CD4-positive, alpha-beta memory T cell (primary cell): ENCODE results near the gene RAB14. TPM values are rescaled to one million over a fixed set of nuclear protein-coding genes. Genes with fewer than 3 reads are reported as not detected.
A peak's percentile ranks its signal among the peaks of the same experiment; 100 is the strongest.

ENCODE experiments used
- CTCF ChIA-PET: fragments of 350-600 bp; sonication (Branson Sonifier 250); formaldehyde crosslinking; loops from one replicate; lab custom pipeline; 2021; ENCODE audit warnings: inconsistent platforms; ENCODE audit not compliant: partially characterized antibody; lab: Charles Lee
- POLR2A ChIA-PET: fragments of 350-600 bp; sonication (Branson Sonifier 250); formaldehyde crosslinking; loops from one replicate; lab custom pipeline; 2021; ENCODE audit not compliant: partially characterized antibody; lab: Charles Lee
- DNase-seq, 5 donors: peaks; one replicate each; pipeline versions ENCODE4 v3.0.0 to v3.0.0-alpha.2; 2020 to 2022; ENCODE audit warnings: mixed read lengths in 1 of 5
- H3K27ac ChIP-seq: one replicate; pipeline ENCODE4 v1.7.0; 2013; ENCODE audit warnings: low read depth, low read length
- H3K27me3 ChIP-seq: 2 replicates; pipeline ENCODE4 v1.7.0; 2013; ENCODE audit warnings: mild to moderate bottlenecking, low read length, moderate library complexity; ENCODE audit not compliant: insufficient read depth
- H3K36me3 ChIP-seq: 2 replicates; pipeline ENCODE4 v1.7.0; 2013; ENCODE audit warnings: mild to moderate bottlenecking, low read length, moderate library complexity; ENCODE audit not compliant: insufficient read depth
- H3K4me1 ChIP-seq: 2 replicates; pipeline ENCODE4 v1.7.0; 2013; ENCODE audit warnings: mild to moderate bottlenecking, low read length, moderate library complexity; ENCODE audit not compliant: insufficient read depth
- H3K4me3 ChIP-seq, 2 donors: one replicate each; pipeline ENCODE4 v1.7.0; 2013; ENCODE audit warnings: low read length in 2 of 2, mild to moderate bottlenecking in 1 of 2
- H3K9me3 ChIP-seq, 2 donors: one replicate each; pipeline ENCODE4 v1.7.0; 2013; ENCODE audit warnings: low read length in 2 of 2, control low read depth in 1 of 2; ENCODE audit not compliant: control insufficient read depth in 1 of 2
- H3K27ac Mint-ChIP-seq, 7 donors: one replicate each; pipeline ENCODE4 v1.8.0; 2020 to 2021; ENCODE audit warnings: mixed read lengths in 7 of 7, mild to moderate bottlenecking in 6 of 7, inconsistent platforms in 3 of 7, moderate library complexity in 3 of 7
- H3K27me3 Mint-ChIP-seq, 2 donors: one replicate each; pipeline ENCODE4 v1.8.0; 2020 to 2021; ENCODE audit warnings: mixed read lengths in 2 of 2
- H3K36me3 Mint-ChIP-seq, 2 donors: one replicate each; pipeline ENCODE4 v1.8.0; 2020 to 2021; ENCODE audit warnings: mixed read lengths in 2 of 2, inconsistent platforms in 1 of 2, mild to moderate bottlenecking in 1 of 2
- H3K4me1 Mint-ChIP-seq, 4 donors: one replicate each; pipeline ENCODE4 v1.8.0; 2020 to 2021; ENCODE audit warnings: mixed read lengths in 4 of 4, mild to moderate bottlenecking in 1 of 4
- H3K4me3 Mint-ChIP-seq, 8 donors: one replicate each; pipeline ENCODE4 v1.8.0; 2020 to 2021; ENCODE audit warnings: mixed read lengths in 8 of 8, mild to moderate bottlenecking in 7 of 8, moderate library complexity in 6 of 8, inconsistent platforms in 3 of 8
- H3K9me3 Mint-ChIP-seq, 8 donors: one replicate each; pipeline ENCODE4 v1.8.0; 2020 to 2021; ENCODE audit warnings: mixed read lengths in 8 of 8, mild to moderate bottlenecking in 5 of 8, inconsistent platforms in 3 of 8, moderate library complexity in 1 of 8
- intact Hi-C: fragments of 100-400 bp; cut with micrococcal nuclease; formaldehyde crosslinking; loops from one replicate; pipeline ENCODE4 v1.15.1; 2023
- polyA plus RNA-seq, 2 donors: library from polyadenylated mRNA; unstranded; fragments of 300-500 nt; fragmentation: Illumina TruSeq; gene quantifications; one replicate each; pipeline ENCODE4 v1.2.3, GENCODE V29; 2021
- total RNA-seq, 2 experiments: library from RNA; stranded (reverse); gene quantifications; one replicate each; pipeline ENCODE4 v1.2.3, GENCODE V29; 2021

The RAB14 gene
- total and polyA plus RNA-seq, 4 experiments from 2014 or later: 34.8 to 68.1 (median 59.8) TPM

DNA sequence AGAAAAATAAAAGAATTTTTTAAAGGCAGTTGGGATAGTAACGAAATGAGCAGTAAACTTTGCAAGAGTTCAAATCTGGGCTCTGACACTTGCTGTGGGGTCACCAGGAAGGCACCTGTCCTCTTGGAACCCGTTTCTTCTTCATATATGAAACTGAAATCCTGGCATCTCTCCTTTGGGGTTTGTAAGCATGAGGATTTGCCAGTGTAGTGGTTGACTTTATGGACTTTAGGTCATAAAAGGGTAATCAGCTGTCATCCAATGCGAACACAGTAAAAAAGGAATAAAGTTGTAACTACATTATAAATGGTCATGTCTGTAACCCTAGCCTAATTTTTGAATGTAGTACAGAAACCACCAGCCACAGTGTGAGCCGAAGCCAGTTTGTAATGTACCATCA is 1.3 kb downstream of the RAB14 start:
- H3K27ac Mint-ChIP-seq: peak overlapping the region; percentile 23 to 95 (median 91)
- Histone ChIP-seq H3K4me3 (peak overlapping the region; percentile 64 to 70), H3K27me3 (no peaks in the 10 kb centered on the region), H3K9me3 (no peaks in the 10 kb centered on the region), H3K27ac (peak overlapping the region; percentile 87), H3K4me1 (peaks cover 53% of the 10 kb centered on the region), H3K36me3 (no peaks in the 10 kb centered on the region)
- ChIA-PET CTCF (interaction anchor here (1.2 to 4.6 kb wide), 2 partner anchors 12 to 31 kb away, joined by 4 to 32 read pairs; no protein-coding TSS in a partner anchor), POLR2A (interaction anchor here (1.0 to 3.7 kb wide), 10 partner anchors 12 to 354 kb away, joined by 3 to 35 read pairs (median 10); no protein-coding TSS in a partner anchor)
- DNase-seq: no peak
- H3K4me1 Mint-ChIP-seq: peaks cover 46 to 75% (median 53%) of the 10 kb centered on the region in 4 donors
- intact Hi-C loops: loop anchor here (2.0 to 10.0 kb wide), 5 partner anchors 14 to 1707 kb away; partner anchors contain the start of genes CNTRL and RC3H2
- peaks cover 0 to 16% of the 10 kb centered on the region in 2 donors for H3K36me3 Mint-ChIP-seq
- H3K9me3 Mint-ChIP-seq: peaks cover 0 to 5% (median 0%) of the 10 kb centered on the region in 8 donors
- H3K27me3 Mint-ChIP-seq: no peaks in the 10 kb centered on the region
- H3K4me3 Mint-ChIP-seq: peak overlapping the region; percentile 78 to 95 (median 92)

DNA sequence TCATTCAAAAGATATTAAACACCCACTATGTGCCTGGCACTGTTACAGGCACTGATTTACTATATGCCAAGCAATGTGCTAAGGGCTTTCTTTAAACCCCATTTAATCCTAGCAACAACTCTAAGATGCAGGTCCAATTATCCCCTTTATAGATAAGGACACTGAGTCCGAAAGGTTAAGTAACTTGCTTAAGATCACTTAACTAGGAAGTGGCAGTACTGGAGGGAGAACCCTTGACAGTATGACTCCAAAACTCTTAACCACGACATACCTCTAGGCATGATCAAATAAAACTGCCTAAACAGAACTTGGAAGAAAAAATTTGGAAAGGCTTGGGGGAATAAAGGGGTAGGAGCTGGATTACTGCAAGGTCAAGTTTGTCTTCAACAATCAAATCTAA is 1.7 kb downstream of the RAB14 start:
- DNase-seq: no peak
- intact Hi-C loops: loop anchor here (2.0 to 10.0 kb wide), 5 partner anchors 13 to 1707 kb away; partner anchors contain the start of genes CNTRL and RC3H2
- H3K9me3 Mint-ChIP-seq: peaks cover 0 to 5% (median 0%) of the 10 kb centered on the region in 8 donors
- H3K4me1 Mint-ChIP-seq: peaks cover 50 to 79% (median 57%) of the 10 kb centered on the region in 4 donors
- Histone ChIP-seq H3K27me3 (no peaks in the 10 kb centered on the region), H3K4me3 (peak overlapping the region; percentile 64 to 70), H3K27ac (peak overlapping the region; percentile 87), H3K4me1 (peaks cover 57% of the 10 kb centered on the region), H3K9me3 (no peaks in the 10 kb centered on the region), H3K36me3 (no peaks in the 10 kb centered on the region)
- peak overlapping the region; percentile 23 to 95 (median 91) for H3K27ac Mint-ChIP-seq
- ChIA-PET CTCF (interaction anchor here (1.2 to 4.6 kb wide), 4 partner anchors 13 to 128 kb away, joined by 4 to 32 read pairs (median 8); no protein-coding TSS in a partner anchor), POLR2A (interaction anchor here (0.7 to 3.7 kb wide), 7 partner anchors 11 to 331 kb away, joined by 3 to 35 read pairs (median 4); no protein-coding TSS in a partner anchor)
- peaks cover 0 to 16% of the 10 kb centered on the region in 2 donors for H3K36me3 Mint-ChIP-seq
- H3K27me3 Mint-ChIP-seq: no peaks in the 10 kb centered on the region
- peak overlapping the region; percentile 78 to 95 (median 92) for H3K4me3 Mint-ChIP-seq

DNA sequence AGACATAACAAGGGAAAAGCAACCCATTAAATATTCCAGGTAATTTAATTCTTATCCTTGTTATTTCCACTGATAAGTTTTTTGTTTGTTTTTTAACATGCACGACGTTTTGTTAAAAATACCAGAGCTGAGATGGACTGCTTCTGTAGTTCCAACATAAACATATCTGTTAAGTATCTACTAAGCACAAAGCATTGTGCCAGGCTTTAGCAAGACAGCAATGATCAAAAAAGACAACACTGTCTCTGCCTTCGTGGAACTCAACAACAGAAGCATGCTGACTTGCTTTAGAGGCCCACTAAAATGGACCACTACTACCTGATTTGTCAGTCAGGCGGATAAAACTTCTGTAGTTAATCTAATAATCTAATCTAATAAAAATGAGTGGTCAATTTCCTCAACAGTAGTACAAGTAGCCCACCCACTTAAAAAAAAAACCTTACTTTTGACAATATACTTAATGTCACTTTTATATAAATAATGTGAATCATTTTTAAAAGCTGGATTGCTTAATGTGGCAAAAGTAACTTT is 3.1 kb downstream of the RAB14 start:
- Mint-ChIP-seq H3K4me1 (peaks cover 58 to 87% (median 67%) of the 10 kb centered on the region in 4 donors), H3K27me3 (no peaks in the 10 kb centered on the region), H3K36me3 (peaks cover 0 to 16% of the 10 kb centered on the region in 2 donors), H3K4me3 (peak overlapping the region in 7 of 8 donors; percentile 82 to 95 (median 90)), H3K27ac (peak overlapping the region in 3 of 7 donors; percentile 81 to 95 (median 95)), H3K9me3 (peaks cover 0 to 5% (median 0%) of the 10 kb centered on the region in 8 donors)
- ChIA-PET CTCF (interaction anchor here (1.0 to 4.6 kb wide), 4 partner anchors 10 to 127 kb away, joined by 3 to 32 read pairs (median 8); no protein-coding TSS in a partner anchor), POLR2A (interaction anchor here (0.9 to 3.7 kb wide), 4 partner anchors 14 to 487 kb away, joined by 3 to 35 read pairs (median 4); no protein-coding TSS in a partner anchor)
- DNase-seq: no peak
- intact Hi-C loops: no loop called here
- no peaks in the 10 kb centered on the region for H3K27me3 ChIP-seq
- H3K9me3 ChIP-seq: no peaks in the 10 kb centered on the region
- no peaks in the 10 kb centered on the region for H3K36me3 ChIP-seq
- H3K4me1 ChIP-seq: peaks cover 71% of the 10 kb centered on the region
- peak overlapping the region; percentile 8 for H3K27ac ChIP-seq
- H3K4me3 ChIP-seq: peak overlapping the region in 1 of 2 donors; percentile 8

DNA sequence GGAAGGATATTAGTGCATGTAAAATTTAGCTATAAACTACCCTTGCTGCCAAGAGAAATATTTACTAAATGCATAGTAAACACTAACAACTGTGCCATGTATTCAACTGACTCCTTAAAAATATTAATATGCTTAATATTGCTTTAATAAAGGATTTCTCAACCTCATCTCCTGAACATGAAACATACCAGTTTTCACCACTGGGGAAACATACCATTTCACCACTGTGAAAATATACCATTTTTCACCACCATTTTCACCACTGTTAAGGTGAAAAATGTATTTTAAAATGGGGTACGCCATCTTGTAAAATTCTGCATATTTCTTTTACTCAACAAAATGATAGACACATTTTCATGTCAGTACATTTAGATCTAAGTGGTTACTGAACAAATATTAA is 4.5 kb downstream of the RAB14 start:
- Mint-ChIP-seq H3K36me3 (peaks cover 0 to 20% of the 10 kb centered on the region in 2 donors), H3K4me1 (peaks cover 60 to 94% (median 73%) of the 10 kb centered on the region in 4 donors), H3K27ac (peak overlapping the region in 3 of 7 donors; percentile 26 to 69 (median 38)), H3K4me3 (peak overlapping the region in 6 of 8 donors; percentile 42 to 82 (median 69)), H3K27me3 (no peaks in the 10 kb centered on the region), H3K9me3 (peaks cover 0 to 5% (median 0%) of the 10 kb centered on the region in 8 donors)
- intact Hi-C loops: no loop called here
- H3K27me3 ChIP-seq: no peaks in the 10 kb centered on the region
- H3K27ac ChIP-seq: no peak overlapping the region
- peaks cover 84% of the 10 kb centered on the region for H3K4me1 ChIP-seq
- POLR2A ChIA-PET: no interaction called here
- CTCF ChIA-PET: interaction anchor here (0.8 kb wide), 1 partner anchor 16 kb away, joined by 3 read pairs; no protein-coding TSS in a partner anchor
- no peaks in the 10 kb centered on the region for H3K9me3 ChIP-seq
- no peak overlapping the region for H3K4me3 ChIP-seq
- H3K36me3 ChIP-seq: no peaks in the 10 kb centered on the region
- DNase-seq: no peak

DNA sequence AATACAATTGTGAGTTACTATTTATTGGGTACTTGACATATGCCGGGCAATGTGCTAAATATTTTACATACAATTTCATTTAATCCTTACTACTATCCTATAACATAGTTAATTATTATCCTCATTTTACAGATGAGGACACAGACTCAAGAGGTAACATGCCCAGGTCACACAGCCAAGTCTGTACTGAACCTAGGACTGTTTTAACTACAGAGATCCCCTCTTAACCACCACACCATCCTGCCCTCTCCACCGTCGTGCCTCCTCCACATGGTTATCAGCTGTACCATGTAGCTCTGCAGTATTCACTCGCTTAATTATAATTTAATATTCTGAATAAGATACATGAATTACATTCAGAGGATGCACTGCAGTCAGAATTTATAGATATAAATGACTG is 5.3 kb downstream of the RAB14 start:
- H3K27me3 ChIP-seq: no peaks in the 10 kb centered on the region
- Mint-ChIP-seq H3K27ac (peak overlapping the region in 4 of 7 donors; percentile 30 to 68 (median 63)), H3K4me3 (peak overlapping the region in 6 of 8 donors; percentile 49 to 81 (median 62)), H3K36me3 (peaks cover 0 to 17% of the 10 kb centered on the region in 2 donors), H3K9me3 (no peaks in the 10 kb centered on the region), H3K27me3 (no peaks in the 10 kb centered on the region), H3K4me1 (peaks cover 62 to 94% (median 77%) of the 10 kb centered on the region in 4 donors)
- no peaks in the 10 kb centered on the region for H3K9me3 ChIP-seq
- ChIA-PET CTCF (interaction anchor here (0.8 kb wide), 1 partner anchor 16 kb away, joined by 3 read pairs; no protein-coding TSS in a partner anchor), POLR2A (no interaction called here)
- no peak overlapping the region for H3K4me3 ChIP-seq
- H3K4me1 ChIP-seq: peaks cover 91% of the 10 kb centered on the region
- no peak for DNase-seq
- H3K27ac ChIP-seq: no peak overlapping the region
- intact Hi-C loops: no loop called here
- no peaks in the 10 kb centered on the region for H3K36me3 ChIP-seq

DNA sequence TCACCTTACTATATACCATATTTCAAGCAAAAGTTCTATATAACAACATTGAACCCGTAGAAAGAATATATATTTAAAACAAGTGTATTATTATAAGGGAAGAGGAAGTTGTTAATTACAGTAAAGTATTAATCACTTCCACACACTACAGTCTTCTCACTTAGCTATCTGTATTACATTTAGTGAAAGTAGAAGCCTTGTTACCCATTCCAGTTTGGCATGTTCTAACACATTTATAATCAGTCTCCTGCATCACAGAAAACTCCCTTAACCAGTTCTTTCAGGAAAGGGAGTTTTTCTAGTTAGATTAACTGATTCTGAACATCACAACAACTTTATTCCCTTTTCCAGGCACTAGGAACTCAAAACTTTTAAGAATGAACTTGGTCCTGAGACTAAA is 6.9 kb downstream of the RAB14 start:
- Mint-ChIP-seq H3K27me3 (no peaks in the 10 kb centered on the region), H3K4me1 (peaks cover 67 to 99% (median 82%) of the 10 kb centered on the region in 4 donors), H3K36me3 (peaks cover 5 to 15% of the 10 kb centered on the region in 2 donors), H3K4me3 (peak overlapping the region in 4 of 8 donors; percentile 7 to 76 (median 70)), H3K9me3 (no peaks in the 10 kb centered on the region), H3K27ac (peak overlapping the region in 3 of 7 donors; percentile 67 to 84 (median 80))
- Histone ChIP-seq H3K4me3 (no peak overlapping the region), H3K36me3 (no peaks in the 10 kb centered on the region), H3K9me3 (no peaks in the 10 kb centered on the region), H3K4me1 (peaks cover 99% of the 10 kb centered on the region), H3K27me3 (no peaks in the 10 kb centered on the region), H3K27ac (peak overlapping the region; percentile 11)
- intact Hi-C loops: no loop called here
- ChIA-PET CTCF (interaction anchor here (1.0 to 2.0 kb wide), 3 partner anchors 9 to 25 kb away, joined by 3 to 7 read pairs (median 4); no protein-coding TSS in a partner anchor), POLR2A (no interaction called here)
- DNase-seq: no peak
